Esophagus mucosa (tissue), 1 donor: Measurements from ENCODE around the gene ADCY9. TPM values are rescaled to one million over a fixed set of nuclear protein-coding genes. Genes with fewer than 3 reads are reported as not detected.

Experiments used
- total RNA-seq: library from RNA; stranded (reverse); gene quantifications from one replicate; pipeline ENCODE4 v1.2.4, GENCODE V29; 2023
- donor health status: DM: yes; HTN: yes; CAD: no.

ADCY9 gene
- total RNA-seq, 1 donor from 2014 or later = 5.3 TPM

Other genes starting within 250 kb of the ADCY9 start
- gene CREBBP, start 235.7 kb downstream of the ADCY9 start, total RNA-seq = 28.1 TPM
- 0.16 TPM for gene SRL, start 125.6 kb upstream of the ADCY9 start, total RNA-seq
- 11.6 TPM for gene TFAP4, start 156.6 kb upstream of the ADCY9 start, total RNA-seq
- 0.80 TPM for gene GLIS2, start 199.6 kb upstream of the ADCY9 start, total RNA-seq
- 34.3 TPM for gene PAM16, start 234.9 kb upstream of the ADCY9 start, total RNA-seq